GM23248 (cell line): ENCODE measurements around the gene LPIN1.

Source experiments
- EZH2 ChIP-seq: fragments of 200-600 bp; sonication (generic); IDR thresholded peaks from 2 replicates; pipeline ENCODE4 v1.6.1; 2018; ENCODE audit warnings: antibody characterized with exemption, mild to moderate bottlenecking; ENCODE audit not compliant: insufficient read depth, poor library complexity, severe bottlenecking
- EZH2phosphoT487 ChIP-seq: fragments of 200-600 bp; sonication (generic); IDR thresholded peaks from 2 replicates; pipeline ENCODE4 v1.6.1; 2018; ENCODE audit warnings: antibody characterized with exemption, moderate library complexity, mild to moderate bottlenecking, low read depth; ENCODE audit not compliant: insufficient read depth

- TF ChIP-seq EZH2 (no peak), EZH2phosphoT487 (no peak)
Measured at GRCh38 chr2:11716689-11717321, 29.6 kb upstream of the LPIN1 start.
